Eye (tissue), 1 donor: Measurements from ENCODE around the gene TMOD2.
A peak's percentile ranks its signal among the peaks of the same experiment; 100 is the strongest.

Experiments used
- DNase-seq: peaks from one replicate; pipeline ENCODE4 v3.0.0-alpha.2; 2015

TMOD2 gene

GRCh38 chr15:51828621-51829375 is 77.4 kb downstream of the TMOD2 start:
- no peak for DNase-seq

GRCh38 chr15:51829376-51830275 is 78.2 kb downstream of the TMOD2 start, which contains the start of gene TMOD3:
TMOD3 (plus strand) TSS chr15:51829653; CDS start chr15:51862885, 33,232 bp downstream.
- DNase-seq: peak; percentile 98

- DNase-seq: peak; percentile 71
Measured at GRCh38 chr15:51830276-51830806, 78.9 kb downstream of the TMOD2 start.

- DNase-seq: no peak
Measured at GRCh38 chr15:51833772-51834171, 82.4 kb downstream of the TMOD2 start.

- peak; percentile 71 for DNase-seq
Measured at GRCh38 chr15:51837792-51838251, 86.4 kb downstream of the TMOD2 start.

GRCh38 chr15:51838270-51838669 is 86.9 kb downstream of the TMOD2 start:
- DNase-seq: no peak

- DNase-seq: no peak
Measured at GRCh38 chr15:51840692-51841091, 89.3 kb downstream of the TMOD2 start.

- no peak for DNase-seq
Measured at GRCh38 chr15:51841406-51842040, 90.1 kb downstream of the TMOD2 start.

- no peak for DNase-seq
Measured at GRCh38 chr15:51842265-51842664, 90.9 kb downstream of the TMOD2 start.

GRCh38 chr15:51842852-51843737 is 91.7 kb downstream of the TMOD2 start:
- DNase-seq: no peak

GRCh38 chr15:51844747-51845426 is 93.5 kb downstream of the TMOD2 start:
- DNase-seq: no peak

GRCh38 chr15:51846066-51846462 is 94.7 kb downstream of the TMOD2 start:
- no peak for DNase-seq

- DNase-seq: peak; percentile 46
Measured at GRCh38 chr15:51846463-51847230, 95.2 kb downstream of the TMOD2 start.

GRCh38 chr15:51848811-51849210 is 97.4 kb downstream of the TMOD2 start:
- no peak for DNase-seq

- DNase-seq: no peak
Measured at GRCh38 chr15:51849860-51850259, 98.5 kb downstream of the TMOD2 start.

GRCh38 chr15:51853998-51854397 is 102.6 kb downstream of the TMOD2 start:
- DNase-seq: no peak

GRCh38 chr15:51855612-51856011 is 104.2 kb downstream of the TMOD2 start:
- no peak for DNase-seq

- no peak for DNase-seq
Measured at GRCh38 chr15:51856714-51857380, 105.5 kb downstream of the TMOD2 start.

GRCh38 chr15:51861557-51862359 is 110.4 kb downstream of the TMOD2 start:
- DNase-seq: no peak
